HepG2 (cell line): Measurements from ENCODE around the gene ATXN7L2. TPM values are rescaled to one million over a fixed set of nuclear protein-coding genes. Genes with fewer than 3 reads are reported as not detected.
A peak's percentile ranks its signal among the peaks of the same experiment; 100 is the strongest.

Experiments used
- ATAC-seq: fragments of 200-7000 bp; cut with Tn5 transposase; 3 replicates; pipeline ENCODE4 v1.9.1; 2020; ENCODE audit warnings: mild to moderate bottlenecking, moderate library complexity
- BruUV-seq: library from RNA; stranded (reverse); fragments of 400-500 nt; replicated peaks from 2 replicates; lab custom pipeline; 2021; lab: Mats Ljungman, UMichigan
- CTCF ChIA-PET: fragments of 300-600 bp; formaldehyde crosslinking; extraction: SDS; loops from one replicate; lab custom pipeline; 2021; ENCODE audit warnings: low total read pairs, inconsistent platforms, low intra/inter-chr PET ratio; lab: Yijun Ruan, JAX
- POLR2A ChIA-PET: fragments of 350-600 bp; sonication (Branson Sonifier 250); formaldehyde crosslinking; loops from one replicate; lab custom pipeline; 2020; ENCODE audit warnings: antibody characterized with exemption, inconsistent platforms; lab: Yijun Ruan, JAX
- DNase-seq: peaks from one replicate; pipeline ENCODE4 v3.0.0-alpha.2; 2015; ENCODE audit warnings: low spot score
- FAIRE-seq: peaks from 3 replicates; lab custom pipeline; 2011; peaks lifted over from hg19 to GRCh38; lab: Jason Lieb, UNC
- H2AFZ ChIP-seq: one replicate; pipeline ENCODE4 v1.6.1; 2011; ENCODE audit warnings: low read length, inconsistent platforms
- H3K27ac ChIP-seq: fragments of 300-600 bp; 3 replicates; pipeline ENCODE4 v1.8.0; 2011; ENCODE audit warnings: mixed run types, mild to moderate bottlenecking, mixed read lengths, low read length, inconsistent platforms; ENCODE audit not compliant: insufficient read depth; ENCODE audit errors: extremely low read length
- H3K27me3 ChIP-seq, 2 experiments: fragments of 200-600 bp in 1 of 2; 2 replicates in 1 of 2; 3 replicates in 1 of 2; pipeline versions ENCODE4 v1.6.0 to v1.8.0; 2011; ENCODE audit warnings: low read length in 2 of 2, mild to moderate bottlenecking in 2 of 2, moderate library complexity in 2 of 2, inconsistent platforms in 1 of 2; ENCODE audit not compliant: insufficient read depth in 2 of 2, control insufficient read depth in 1 of 2
- H3K36me3 ChIP-seq, 2 experiments: fragments of 200-600 bp in 1 of 2; replicated peaks in 1 of 2; 2 replicates in 1 of 2; 3 replicates in 1 of 2; pipeline versions ENCODE4 v1.5.1 to v1.8.0; 2011; ENCODE audit warnings: low read length in 2 of 2, inconsistent platforms in 1 of 2; ENCODE audit not compliant: insufficient read depth in 2 of 2, control insufficient read depth in 1 of 2
- H3K4me1 ChIP-seq: 2 replicates; pipeline ENCODE4 v1.5.1; 2012; ENCODE audit warnings: low read length, inconsistent platforms; ENCODE audit not compliant: insufficient read depth
- H3K4me2 ChIP-seq: 2 replicates; pipeline ENCODE4 v1.6.0; 2011; ENCODE audit warnings: low read depth, low read length, inconsistent platforms
- H3K4me3 ChIP-seq, 3 experiments: fragments of 200-600 bp in 1 of 3; sonication (generic), shearing (Covaris generic) in 1 of 3; replicated peaks in 1 of 3; 2 replicates each; pipeline ENCODE4 v1.5.1; 2011 to 2016; ENCODE audit warnings: low read length in 3 of 3, inconsistent platforms in 2 of 3, low read depth in 2 of 3, mild to moderate bottlenecking in 2 of 3, control low read depth in 1 of 3, mixed read lengths in 1 of 3; ENCODE audit not compliant: insufficient read depth in 1 of 3
- H3K79me2 ChIP-seq: one replicate; pipeline ENCODE4 v1.6.1; 2011; ENCODE audit warnings: low read length, inconsistent platforms; ENCODE audit not compliant: insufficient read depth
- H3K9ac ChIP-seq: 2 replicates; pipeline ENCODE4 v1.6.0; 2011; ENCODE audit warnings: mild to moderate bottlenecking, low read depth, low read length, inconsistent platforms; ENCODE audit not compliant: insufficient read depth
- H3K9me3 ChIP-seq: 2 replicates; pipeline ENCODE4 v1.5.1; 2012; ENCODE audit warnings: mild to moderate bottlenecking, low read length
- H4K20me1 ChIP-seq: 2 replicates; pipeline ENCODE4 v1.6.0; 2011; ENCODE audit warnings: inconsistent platforms, mild to moderate bottlenecking, low read length, moderate library complexity; ENCODE audit not compliant: insufficient read depth
- HOXD1 ChIP-seq: sonication (generic); formaldehyde crosslinking; IDR thresholded peaks from 2 replicates; pipeline ENCODE4 v1.5.0; 2020; ENCODE audit warnings: missing genetic modification reagents
- LBX2 ChIP-seq: sonication (generic); formaldehyde crosslinking; IDR thresholded peaks from 2 replicates; pipeline ENCODE4 v1.5.0; 2020; ENCODE audit warnings: missing genetic modification reagents, mild to moderate bottlenecking, borderline replicate concordance
- NR2F6 ChIP-seq, 2 experiments: IDR thresholded peaks; 2 replicates each; pipeline ENCODE4 v1.6.1; 2016; ENCODE audit warnings: antibody characterized with exemption in 1 of 2, mild to moderate bottlenecking in 1 of 2
- POLR2AphosphoS5 ChIP-seq: IDR thresholded peaks from 2 replicates; pipeline ENCODE4 v1.6.1; 2012; ENCODE audit warnings: low read depth, low read length
- REL ChIP-seq: sonication (generic); formaldehyde crosslinking; conservative IDR thresholded peaks from 2 replicates; pipeline ENCODE4 v1.8.0; 2022; ENCODE audit warnings: mild to moderate bottlenecking, missing genetic modification reagents, moderate library complexity
- SALL2 ChIP-seq: sonication (generic); formaldehyde crosslinking; IDR thresholded peaks from 2 replicates; pipeline ENCODE4 v1.8.1; 2023; ENCODE audit warnings: mild to moderate bottlenecking, missing genetic modification reagents, inconsistent platforms
- SMARCE1 ChIP-seq: fragments of 450-650 bp; IDR thresholded peaks from 2 replicates; pipeline ENCODE4 v1.6.1; 2017; ENCODE audit warnings: borderline replicate concordance
- TAF15 ChIP-seq: fragments of 200-400 bp; formaldehyde crosslinking; IDR thresholded peaks from one replicate; pipeline ENCODE4 v1.6.1; 2018; ENCODE audit warnings: mild to moderate bottlenecking, low read depth, low read length; ENCODE audit not compliant: poor library complexity, severe bottlenecking
- ZFP36L1 ChIP-seq: sonication (generic); formaldehyde crosslinking; IDR thresholded peaks from 2 replicates; pipeline ENCODE4 v1.8.0; 2022; ENCODE audit warnings: mild to moderate bottlenecking, missing genetic modification reagents, moderate library complexity
- ZFP90 ChIP-seq: sonication (generic); formaldehyde crosslinking; IDR thresholded peaks from 2 replicates; pipeline ENCODE4 v1.8.0; 2022; ENCODE audit warnings: missing genetic modification reagents, mild to moderate bottlenecking, inconsistent platforms, borderline replicate concordance
- ZFYVE20 ChIP-seq: sonication (generic); formaldehyde crosslinking; IDR thresholded peaks from 2 replicates; pipeline ENCODE4 v1.8.0; 2023; ENCODE audit warnings: low read depth, mild to moderate bottlenecking, moderate library complexity, missing genetic modification reagents, borderline replicate concordance
- ZKSCAN5 ChIP-seq: sonication (generic); formaldehyde crosslinking; IDR thresholded peaks from 2 replicates; pipeline ENCODE4 v1.5.1; 2020; ENCODE audit warnings: mild to moderate bottlenecking, missing genetic modification reagents
- ZNF20 ChIP-seq: sonication (generic); formaldehyde crosslinking; IDR thresholded peaks from 2 replicates; pipeline ENCODE4 v1.4.0; 2020; ENCODE audit warnings: mild to moderate bottlenecking, moderate library complexity, missing genetic modification reagents
- ZNF251 ChIP-seq: sonication (generic); formaldehyde crosslinking; IDR thresholded peaks from 2 replicates; pipeline ENCODE4 v1.9.0; 2021; ENCODE audit warnings: mild to moderate bottlenecking, missing genetic modification reagents
- ZNF296 ChIP-seq: sonication (generic); formaldehyde crosslinking; conservative IDR thresholded peaks from 2 replicates; pipeline ENCODE4 v1.5.0; 2020; ENCODE audit warnings: mild to moderate bottlenecking, missing genetic modification reagents
- ZNF567 ChIP-seq: sonication (generic); formaldehyde crosslinking; IDR thresholded peaks from 2 replicates; pipeline ENCODE4 v1.8.1; 2023; ENCODE audit warnings: mild to moderate bottlenecking, missing genetic modification reagents, borderline replicate concordance
- ZNF574 ChIP-seq: sonication (generic); formaldehyde crosslinking; IDR thresholded peaks from 2 replicates; pipeline ENCODE4 v1.4.0; 2020; ENCODE audit warnings: missing genetic modification reagents
- ZNF598 ChIP-seq: sonication (generic); formaldehyde crosslinking; IDR thresholded peaks from 2 replicates; pipeline ENCODE4 v1.5.1; 2020; ENCODE audit warnings: mild to moderate bottlenecking, missing genetic modification reagents, borderline replicate concordance
- ZNF841 ChIP-seq: sonication (generic); formaldehyde crosslinking; IDR thresholded peaks from 2 replicates; pipeline ENCODE4 v1.8.1; 2023; ENCODE audit warnings: missing genetic modification reagents, borderline replicate concordance
- WGBS: methylation state at CpG from one replicate; pipeline ENCODE4 v1.1.6; 2017; ENCODE audit warnings: low lambda C conversion rate; 5-methylcytosine and 5-hydroxymethylcytosine counted together
- in situ Hi-C: cut with HindIII; loops from 2 replicates; pipeline ENCODE4 v1.10.0; 2017; ENCODE audit warnings: low pct_unique_long_range_greater_than_20kb; ENCODE audit not compliant: extremely low pct_ligation_motif_present
- intact Hi-C: fragments of 100-400 bp; cut with micrococcal nuclease; formaldehyde crosslinking; loops from one replicate; pipeline ENCODE4 v1.10.0; 2022; ENCODE audit not compliant: unreplicated experiment
- polyA plus RNA-seq, 8 experiments: library from polyadenylated mRNA; depleted of rRNA in 3 of 8; stranded (reverse) in 7 of 8; unstranded in 1 of 8; fragments of >200 nt; fragmentation: Illumina TruSeq in 4 of 8; extraction: Trizol in 4 of 8; gene quantifications; 2 replicates each; pipeline versions ENCODE4 v1.2.1 to v1.2.3, GENCODE V29; 2011 to 2016; ENCODE audit warnings: low read depth in 4 of 8, missing spikeins in 1 of 8, mixed read lengths in 1 of 8; ENCODE audit not compliant: insufficient read depth in 1 of 8
- total RNA-seq, 5 experiments: library from RNA; depleted of rRNA; stranded (reverse); fragments of >200 nt; fragmentation: Illumina TruSeq; extraction: Trizol; gene quantifications; 2 replicates each; pipeline ENCODE4 v1.2.3, GENCODE V29; 2016; ENCODE audit warnings: low read depth in 1 of 5

ATXN7L2 gene
- total and polyA plus RNA-seq, 2 of the 13 experiments (the other 11 are each of a cell fraction or from before 2014, with no cell fraction given), result 2.7 to 2.8 TPM

- TF ChIP-seq ZFP90 (CRISPR knock-in tag), result peak; percentile 27; the same call in 1 of the 2 replicates
- TF ChIP-seq ZNF574, result peak; percentile 97
Observed at GRCh38 chr1:109482791-109483671, 674 bp upstream of the ATXN7L2 start (continued).

DNA sequence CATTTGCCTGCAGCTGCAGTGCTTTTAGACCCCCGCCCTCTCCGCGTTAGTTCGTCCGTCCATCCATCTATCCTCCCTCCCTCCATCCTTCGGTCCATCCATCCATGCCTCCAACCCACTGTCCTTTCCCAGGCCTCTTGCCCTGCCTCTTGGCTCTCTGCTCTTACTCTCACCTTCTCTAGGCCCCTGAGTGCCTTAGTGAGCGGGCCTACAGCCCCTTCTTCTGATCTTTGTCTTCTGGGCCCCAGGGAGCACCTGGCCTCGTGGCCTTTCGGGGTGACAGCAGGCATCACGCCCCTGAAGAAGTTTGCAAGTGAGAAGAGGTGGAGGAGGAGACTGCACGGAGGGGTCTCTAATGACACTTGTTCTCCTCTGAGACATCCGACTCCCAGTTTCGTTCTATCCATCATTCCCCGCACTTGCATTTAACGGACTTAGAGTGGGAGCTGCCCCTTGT is 842 bp downstream of the ATXN7L2 start:
- H2AFZ ChIP-seq, result peak overlapping the region; percentile 52
- no peaks in the 10 kb centered on the region for H3K79me2 ChIP-seq
- POLR2A ChIA-PET, result interaction anchor here (1.3 to 1.9 kb wide), 5 partner anchors 9 to 58 kb away, joined by 3 to 10 read pairs (median 6); partner anchors contain the start of genes AMIGO1, CYB561D1 and PSMA5
- peaks cover 19% of the 10 kb centered on the region for H3K4me1 ChIP-seq
- BruUV-seq, result TSS peak; percentile 69
- intact Hi-C loops (no loop called here), in situ Hi-C loops (loop anchor here (5.0 kb wide), 1 partner anchor 57 kb away; the partner anchor contains the start of gene PSMA5)
- peaks cover 0 to 17% of the 10 kb centered on the region in 2 experiments; a peak in 4 of 5 replicates for H3K27me3 ChIP-seq
- no peaks in the 10 kb centered on the region for H4K20me1 ChIP-seq
- H3K4me3 ChIP-seq, result peak overlapping the region; percentile 71 to 92 (median 78)
- peak overlapping the region; percentile 91 for H3K4me2 ChIP-seq
- CTCF ChIA-PET, result no interaction called here
- peak overlapping the region; percentile 91 for H3K9ac ChIP-seq
- no peak for FAIRE-seq
- H3K36me3 ChIP-seq, result no peaks in the 10 kb centered on the region; a peak in 2 of 5 replicates
- no peak overlapping the region for H3K27ac ChIP-seq
- WGBS, result 68% methylated on average over 15 of the region's 15 CpGs
- DNase-seq, result no peak
- H3K9me3 ChIP-seq, result no peaks in the 10 kb centered on the region
- no peak for ATAC-seq
- TF ChIP-seq REL (CRISPR knock-in tag) (0 out of 2 replicates have a peak, but pooled peaks have one; percentile 23), ZNF567 (CRISPR knock-in tag) (0 out of 2 replicates have a peak, but pooled peaks have one; percentile 2), POLR2AphosphoS5 (no peak), HOXD1 (CRISPR knock-in tag) (no peak), ZKSCAN5 (CRISPR knock-in tag) (no peak), ZFP36L1 (no peak), ZNF598 (CRISPR knock-in tag) (0 out of 2 replicates have a peak, but pooled peaks have one; percentile 38), ZNF296 (CRISPR knock-in tag) (no peak), LBX2 (no peak), NR2F6 (IDR thresholded peaks at IDR 0.05) (no peak), NR2F6 (CRISPR knock-in tag; IDR thresholded peaks at IDR 0.05) (no peak), ZNF251 (CRISPR knock-in tag) (no peak), ZNF20 (CRISPR knock-in tag) (no peak), TAF15 (no peak), SMARCE1 (no peak), ZNF841 (CRISPR knock-in tag) (0 out of 2 replicates have a peak, but pooled peaks have one; percentile 2), ZFYVE20 (no peak), SALL2 (CRISPR knock-in tag) (no peak)
